22Rv1 (cell line): Measurements from ENCODE around the gene CLIC4.

ENCODE experiments used
- ZFX ChIP-seq: fragments of 450-650 bp; IDR thresholded peaks from 2 replicates; pipeline ENCODE4 v1.6.1; 2017; ENCODE audit warnings: antibody characterized with exemption, borderline replicate concordance
- TF ChIP-seq, protein P1 (sequence below): fragments of 450-650 bp; IDR thresholded peaks from 2 replicates; pipeline ENCODE4 v1.5.1; 2017; ENCODE audit warnings: mild to moderate bottlenecking

- TF ChIP-seq, protein P1, sequence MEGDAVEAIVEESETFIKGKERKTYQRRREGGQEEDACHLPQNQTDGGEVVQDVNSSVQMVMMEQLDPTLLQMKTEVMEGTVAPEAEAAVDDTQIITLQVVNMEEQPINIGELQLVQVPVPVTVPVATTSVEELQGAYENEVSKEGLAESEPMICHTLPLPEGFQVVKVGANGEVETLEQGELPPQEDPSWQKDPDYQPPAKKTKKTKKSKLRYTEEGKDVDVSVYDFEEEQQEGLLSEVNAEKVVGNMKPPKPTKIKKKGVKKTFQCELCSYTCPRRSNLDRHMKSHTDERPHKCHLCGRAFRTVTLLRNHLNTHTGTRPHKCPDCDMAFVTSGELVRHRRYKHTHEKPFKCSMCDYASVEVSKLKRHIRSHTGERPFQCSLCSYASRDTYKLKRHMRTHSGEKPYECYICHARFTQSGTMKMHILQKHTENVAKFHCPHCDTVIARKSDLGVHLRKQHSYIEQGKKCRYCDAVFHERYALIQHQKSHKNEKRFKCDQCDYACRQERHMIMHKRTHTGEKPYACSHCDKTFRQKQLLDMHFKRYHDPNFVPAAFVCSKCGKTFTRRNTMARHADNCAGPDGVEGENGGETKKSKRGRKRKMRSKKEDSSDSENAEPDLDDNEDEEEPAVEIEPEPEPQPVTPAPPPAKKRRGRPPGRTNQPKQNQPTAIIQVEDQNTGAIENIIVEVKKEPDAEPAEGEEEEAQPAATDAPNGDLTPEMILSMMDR: no peak
- no peak for TF ChIP-seq ZFX
These were observed 30.7 kb downstream of the CLIC4 start for GRCh38 chr1:24775916-24776315.
